ENCODE measurements around the gene RABGAP1L.
"Not testable (repeated sequence)": the region's sequence is repeated elsewhere in the genome, so short reads cannot be mapped to it uniquely, and the experiment has no call there.

RABGAP1L gene

GRCh38 chr1:174447866-174448530 lies 288.7 kb downstream of the RABGAP1L start, which contains the start of gene GPR52:
Gene GPR52, plus strand, starts transcription at chr1:174447964. Its CDS starts 148 bp downstream, at chr1:174448112.
- no peak for DNase-seq (ENCODE audit: low spot score)

- DNase-seq (ENCODE audit: low spot score): no peak
Observed at GRCh38 chr1:174448531-174448883, 289.2 kb downstream of the RABGAP1L start.

- DNase-seq (ENCODE audit: low spot score): no peak
Observed at GRCh38 chr1:174448974-174449373, 289.7 kb downstream of the RABGAP1L start.

GRCh38 chr1:174451408-174451807 lies 292.1 kb downstream of the RABGAP1L start:
- DNase-seq (ENCODE audit: low spot score): no peak

GRCh38 chr1:174465855-174466254 lies 306.5 kb downstream of the RABGAP1L start:
- DNase-seq (ENCODE audit: low spot score): no peak

- no peak for DNase-seq (ENCODE audit: low spot score)
Observed at GRCh38 chr1:174466607-174467006, 307.3 kb downstream of the RABGAP1L start.

- no peak for DNase-seq (ENCODE audit: low spot score)
Observed at GRCh38 chr1:174469052-174469451, 309.7 kb downstream of the RABGAP1L start.

GRCh38 chr1:174469687-174470086 lies 310.4 kb downstream of the RABGAP1L start:
- no peak for DNase-seq (ENCODE audit: low spot score)

- no peak for DNase-seq (ENCODE audit: low spot score)
Observed at GRCh38 chr1:174479281-174479680, 320.0 kb downstream of the RABGAP1L start.

GRCh38 chr1:174480324-174480723 lies 321.0 kb downstream of the RABGAP1L start:
- DNase-seq (ENCODE audit: low spot score): no peak

- no peak for DNase-seq (ENCODE audit: low spot score)
Observed at GRCh38 chr1:174491606-174492005, 332.3 kb downstream of the RABGAP1L start.

GRCh38 chr1:174497478-174497877 lies 338.2 kb downstream of the RABGAP1L start:
- DNase-seq (ENCODE audit: low spot score): no peak

GRCh38 chr1:174516755-174517154 lies 357.4 kb downstream of the RABGAP1L start:
- DNase-seq (ENCODE audit: low spot score): not testable (repeated sequence)

GRCh38 chr1:174519844-174520243 lies 360.5 kb downstream of the RABGAP1L start:
- DNase-seq (ENCODE audit: low spot score): no peak

GRCh38 chr1:174531751-174532150 lies 372.4 kb downstream of the RABGAP1L start:
- no peak for DNase-seq (ENCODE audit: low spot score)

GRCh38 chr1:174534789-174535188 lies 375.5 kb downstream of the RABGAP1L start:
- no peak for DNase-seq (ENCODE audit: low spot score)

- no peak for DNase-seq (ENCODE audit: low spot score)
Observed at GRCh38 chr1:174535207-174535606, 375.9 kb downstream of the RABGAP1L start.

GRCh38 chr1:174543421-174543820 lies 384.1 kb downstream of the RABGAP1L start:
- not testable (repeated sequence) for DNase-seq (ENCODE audit: low spot score)

- no peak for DNase-seq (ENCODE audit: low spot score)
Observed at GRCh38 chr1:174550296-174550695, 391.0 kb downstream of the RABGAP1L start.

GRCh38 chr1:174556392-174556791 lies 397.1 kb downstream of the RABGAP1L start:
- no peak for DNase-seq (ENCODE audit: low spot score)

GRCh38 chr1:174568551-174568950 lies 409.2 kb downstream of the RABGAP1L start:
- no peak for DNase-seq (ENCODE audit: low spot score)

GRCh38 chr1:174569240-174569639 lies 409.9 kb downstream of the RABGAP1L start:
- no peak for DNase-seq (ENCODE audit: low spot score)

GRCh38 chr1:174572771-174573170 lies 413.5 kb downstream of the RABGAP1L start:
- no peak for DNase-seq (ENCODE audit: low spot score)

GRCh38 chr1:174576120-174576519 lies 416.8 kb downstream of the RABGAP1L start:
- DNase-seq (ENCODE audit: low spot score): not testable (repeated sequence)

All from SW480 (cell line).